Endothelial cell of umbilical vein (primary cell): ENCODE measurements around the gene CYB5D1. TPM values are rescaled to one million over a fixed set of nuclear protein-coding genes. Genes with fewer than 3 reads are reported as not detected.

ENCODE experiments used
- BruUV-seq: library from RNA; stranded (reverse); fragments of 400-500 nt; replicated peaks from 2 replicates; lab custom pipeline; 2021; lab: Mats Ljungman, UMichigan
- CTCF ChIA-PET: fragments of 300-600, 350-600 bp; sonication (Branson Sonifier 250); formaldehyde crosslinking; loops from one replicate; lab custom pipeline; 2021; ENCODE audit warnings: antibody characterized with exemption, inconsistent platforms; lab: Charles Lee
- POLR2A ChIA-PET: fragments of 300-600, 350-600 bp; sonication (Branson Sonifier 250); formaldehyde crosslinking; loops from one replicate; lab custom pipeline; 2021; ENCODE audit warnings: antibody characterized with exemption, inconsistent platforms; lab: Charles Lee
- DNase-seq: peaks from one replicate; pipeline ENCODE4 v3.0.0-alpha.2; 2011; ENCODE audit warnings: low read depth, low spot score
- FAIRE-seq: peaks from 2 replicates; lab custom pipeline; 2011; peaks lifted over from hg19 to GRCh38; lab: Jason Lieb, UNC
- H2AFZ ChIP-seq: 2 replicates; pipeline ENCODE4 v1.6.0; 2012; ENCODE audit warnings: low read depth, low read length, control low read depth, inconsistent platforms
- H3K27ac ChIP-seq: 2 replicates; pipeline ENCODE4 v1.5.1; 2011; ENCODE audit warnings: low read depth, mild to moderate bottlenecking, control low read depth, low read length, moderate library complexity; ENCODE audit not compliant: insufficient read depth
- H3K27me3 ChIP-seq, 2 experiments: 2 replicates each; pipeline versions ENCODE4 v1.6.0 to v1.6.1; 2011; ENCODE audit warnings: low read length in 2 of 2, mixed read lengths in 1 of 2; ENCODE audit not compliant: control insufficient read depth in 2 of 2, insufficient read depth in 2 of 2
- H3K36me3 ChIP-seq, 2 experiments: 2 replicates in 1 of 2; 3 replicates in 1 of 2; pipeline ENCODE4 v1.5.1; 2011; ENCODE audit warnings: low read length in 2 of 2, mild to moderate bottlenecking in 1 of 2, moderate library complexity in 1 of 2; ENCODE audit not compliant: control insufficient read depth in 2 of 2, insufficient read depth in 2 of 2; ENCODE audit errors: extremely low read depth in 1 of 2
- H3K4me1 ChIP-seq: 3 replicates; pipeline ENCODE4 v1.5.1; 2011; ENCODE audit warnings: mild to moderate bottlenecking, low read length; ENCODE audit not compliant: control insufficient read depth, insufficient read depth; ENCODE audit errors: extremely low read depth
- H3K4me2 ChIP-seq: 2 replicates; pipeline ENCODE4 v1.6.1; 2011; ENCODE audit warnings: low read length, control low read depth, mixed read lengths; ENCODE audit not compliant: insufficient read depth
- H3K4me3 ChIP-seq, 3 experiments: fragments of 200-600 bp in 1 of 3; sonication (generic), shearing (Covaris generic) in 1 of 3; replicated peaks in 1 of 3; 2 replicates each; pipeline ENCODE4 v1.5.1; 2011 to 2016; ENCODE audit warnings: control low read depth in 3 of 3, low read length in 3 of 3, mild to moderate bottlenecking in 2 of 3, inconsistent platforms in 1 of 3, low read depth in 1 of 3, moderate library complexity in 1 of 3; ENCODE audit not compliant: insufficient read depth in 1 of 3
- H3K79me2 ChIP-seq: 2 replicates; pipeline ENCODE4 v1.6.0; 2012; ENCODE audit warnings: low read length, inconsistent platforms; ENCODE audit not compliant: control insufficient read depth, insufficient read depth
- H3K9ac ChIP-seq: replicated peaks from 2 replicates; pipeline ENCODE3; 2011; ENCODE audit warnings: low read length, control low read depth; ENCODE audit not compliant: insufficient read depth; ENCODE audit errors: extremely low read depth
- H3K9me1 ChIP-seq: replicated peaks from 3 replicates; pipeline ENCODE4 v1.6.0; 2011; ENCODE audit warnings: mild to moderate bottlenecking, low read length; ENCODE audit not compliant: control insufficient read depth, insufficient read depth; ENCODE audit errors: extremely low read depth
- H3K9me3 ChIP-seq: replicated peaks from 2 replicates; pipeline ENCODE4 v1.5.1; 2012; ENCODE audit warnings: low read length, inconsistent platforms; ENCODE audit not compliant: control insufficient read depth, insufficient read depth
- H4K20me1 ChIP-seq: replicated peaks from 2 replicates; pipeline ENCODE3; 2011; ENCODE audit warnings: mild to moderate bottlenecking, low read length; ENCODE audit not compliant: control insufficient read depth, insufficient read depth; ENCODE audit errors: extremely low read depth
- EZH2 ChIP-seq: IDR thresholded peaks from 2 replicates; pipeline ENCODE4 v1.6.1; 2012; ENCODE audit warnings: borderline replicate concordance, low read depth, mild to moderate bottlenecking, moderate library complexity, low read length, inconsistent platforms; ENCODE audit not compliant: severe bottlenecking
- FOS ChIP-seq: IDR thresholded peaks from 2 replicates; pipeline ENCODE4 v1.6.1; 2011; ENCODE audit warnings: mild to moderate bottlenecking, low read length, moderate library complexity, borderline replicate concordance; ENCODE audit not compliant: insufficient read depth
- GATA2 ChIP-seq: IDR thresholded peaks from 2 replicates; pipeline ENCODE4 v1.7.0; 2011; ENCODE audit warnings: low read depth, mild to moderate bottlenecking, moderate library complexity, mixed read lengths, low read length; ENCODE audit not compliant: insufficient read length, insufficient read depth
- JUN ChIP-seq: IDR thresholded peaks from 2 replicates; pipeline ENCODE4 v1.6.1; 2011; ENCODE audit warnings: borderline replicate concordance, low read depth; ENCODE audit not compliant: insufficient read length, insufficient read depth
- MAX ChIP-seq: IDR thresholded peaks from 2 replicates; pipeline ENCODE4 v1.6.1; 2011; ENCODE audit not compliant: insufficient read depth, insufficient read length
- POLR2AphosphoS5 ChIP-seq: IDR thresholded peaks from 2 replicates; pipeline ENCODE4 v1.6.1; 2012; ENCODE audit warnings: low read depth, mild to moderate bottlenecking, control low read depth, low read length, moderate library complexity; ENCODE audit not compliant: insufficient read depth
- dilution Hi-C: fragments of 300-500 bp; cut with MboI; formaldehyde crosslinking; loops from one replicate; pipeline ENCODE4 v1.15.0; 2019; ENCODE audit warnings: low sequenced_read_pairs; ENCODE audit not compliant: extremely low pct_ligation_motif_present
- intact Hi-C: fragments of 100-400 bp; cut with micrococcal nuclease; formaldehyde crosslinking; loops from one replicate; pipeline ENCODE4 v1.10.0; 2022
- polyA plus RNA-seq, 4 experiments: library from polyadenylated mRNA; depleted of rRNA in 3 of 4; stranded (reverse) in 3 of 4; unstranded in 1 of 4; fragments of >200 nt; gene quantifications; 2 replicates each; pipeline versions ENCODE4 v1.2.1 to v1.2.3, GENCODE V29; 2011 to 2012; ENCODE audit warnings: missing spikeins in 1 of 4
- total RNA-seq: library from RNA; stranded (reverse); gene quantifications from 2 replicates; pipeline ENCODE4 v1.2.3, GENCODE V29; 2021

CYB5D1 gene
- total and polyA plus RNA-seq, 2 donors (not counting 3 experiments of a cell fraction or from before 2014, with no cell fraction given): 9.4 to 18.1 TPM

DNA sequence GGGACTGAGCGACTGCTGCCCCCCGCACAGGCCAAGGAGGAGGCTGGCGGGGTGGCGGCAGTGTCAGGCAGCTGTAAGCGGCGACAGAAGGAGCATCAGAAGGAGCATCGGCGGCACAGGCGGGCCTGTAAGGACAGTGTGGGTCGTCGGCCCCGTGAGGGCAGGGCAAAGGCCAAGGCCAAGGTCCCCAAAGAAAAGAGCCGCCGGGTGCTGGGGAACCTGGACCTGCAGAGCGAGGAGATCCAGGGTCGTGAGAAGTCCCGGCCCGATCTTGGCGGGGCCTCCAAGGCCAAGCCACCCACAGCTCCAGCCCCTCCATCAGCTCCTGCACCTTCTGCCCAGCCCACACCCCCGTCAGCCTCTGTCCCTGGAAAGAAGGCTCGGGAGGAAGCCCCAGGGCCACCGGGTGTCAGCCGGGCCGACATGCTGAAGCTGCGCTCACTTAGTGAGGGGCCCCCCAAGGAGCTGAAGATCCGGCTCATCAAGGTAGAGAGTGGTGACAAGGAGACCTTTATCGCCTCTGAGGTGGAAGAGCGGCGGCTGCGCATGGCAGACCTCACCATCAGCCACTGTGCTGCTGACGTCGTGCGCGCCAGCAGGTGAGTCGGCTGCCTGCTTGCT lies 8.6 kb upstream of the CYB5D1 start:
- H3K4me1 ChIP-seq: peaks cover 4% of the 10 kb centered on the region
- H3K79me2 ChIP-seq: peaks cover 7% of the 10 kb centered on the region
- H3K36me3 ChIP-seq: peaks cover 6 to 46% of the 10 kb centered on the region in 2 experiments
- no peak overlapping the region for H3K4me3 ChIP-seq
- dilution Hi-C loops (no loop called here), intact Hi-C loops (loop anchor here (10.0 kb wide), 1 partner anchor 234 kb away; the partner anchor contains the start of gene FXR2)
- FAIRE-seq: no peak
- H3K4me2 ChIP-seq: no peak overlapping the region
- CTCF ChIA-PET: interaction anchor here (0.7 to 1.0 kb wide), 2 partner anchors 14 to 141 kb away, joined by 3 to 5 read pairs; no protein-coding TSS in a partner anchor
- no peaks in the 10 kb centered on the region for H3K9me3 ChIP-seq
- H2AFZ ChIP-seq: no peak overlapping the region
- no peaks in the 10 kb centered on the region for H3K27me3 ChIP-seq
- DNase-seq: no peak
- POLR2A ChIA-PET: no interaction called here
- no peak overlapping the region for H3K9ac ChIP-seq
- H3K9me1 ChIP-seq: no peaks in the 10 kb centered on the region
- no peak overlapping the region for H3K27ac ChIP-seq
- no TSS peak for BruUV-seq
- TF ChIP-seq MAX: no peak
- TF ChIP-seq POLR2AphosphoS5: no peak
- no peak for TF ChIP-seq GATA2
- no peak for TF ChIP-seq FOS
- no peak for TF ChIP-seq EZH2
- TF ChIP-seq JUN: no peak
- H4K20me1 ChIP-seq: no peaks in the 10 kb centered on the region
